NCI-H2029 treated with DMSO at 0.1 percent for 48 hours (cell line): ENCODE data around the gene SLK.
A peak's percentile ranks its signal among the peaks of the same experiment; 100 is the strongest.

Source experiments
- DNase-seq: peaks from one replicate; lab custom pipeline; 2025; lab: John Stamatoyannopoulos, UW

Gene SLK

GRCh38 chr10:103942866-103943265 lies 24.1 kb upstream of the SLK start:
- DNase-seq: no peak

DNA sequence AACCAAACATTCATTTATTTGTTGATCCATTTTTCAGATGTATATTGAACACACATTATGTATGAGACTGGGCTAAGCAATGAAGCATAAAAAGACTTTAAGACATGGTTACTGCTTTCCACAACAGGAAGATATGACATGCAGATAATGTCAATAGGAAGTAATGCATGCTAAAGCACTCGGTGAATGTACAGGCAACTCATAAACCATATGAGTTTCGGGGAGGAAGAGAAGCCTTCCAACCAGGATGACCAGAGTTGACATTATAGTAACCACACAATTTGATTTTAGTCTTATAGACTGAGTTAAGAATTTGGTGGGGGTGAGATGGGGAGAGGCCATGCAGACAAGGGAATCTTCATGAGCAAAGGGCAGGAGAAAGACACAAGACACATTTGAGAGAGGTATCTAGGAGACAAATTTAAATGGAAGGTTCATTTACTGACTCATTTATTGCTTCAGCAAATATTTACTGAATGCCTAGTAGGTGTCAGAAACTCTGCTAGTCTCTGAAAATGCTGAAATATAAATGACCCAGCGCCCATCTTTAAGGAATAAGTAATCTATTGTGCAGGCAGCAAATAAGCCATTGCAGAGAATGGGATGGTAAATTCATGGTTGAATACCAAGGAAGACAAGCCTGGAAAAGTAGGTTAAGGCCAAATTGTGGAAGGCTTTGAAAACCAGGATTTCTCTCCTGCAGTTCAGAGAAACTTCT lies 19.0 kb upstream of the SLK start:
- DNase-seq: no peak

- no peak for DNase-seq
Measured at GRCh38 chr10:103949728-103950127, 17.2 kb upstream of the SLK start.

DNA sequence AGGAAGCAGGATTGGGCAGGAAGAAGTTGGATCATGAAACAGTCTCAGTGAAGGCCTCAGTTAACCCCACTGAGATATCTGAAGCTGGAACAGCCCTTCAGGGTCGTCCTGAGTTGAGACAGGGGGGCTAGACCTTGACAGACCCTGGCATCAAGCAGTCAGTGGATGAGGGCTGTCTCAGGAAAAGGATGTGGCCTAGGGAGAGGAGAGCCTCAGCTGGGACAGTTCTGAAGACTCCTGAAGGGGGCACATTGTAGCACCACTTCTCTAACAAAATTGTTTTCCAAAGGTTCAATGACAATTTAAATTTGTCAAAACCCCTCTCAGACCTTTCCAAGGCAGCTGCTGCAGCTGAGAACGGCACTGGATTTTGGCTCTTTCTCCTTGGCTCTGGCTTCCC lies 15.8 kb upstream of the SLK start:
- no peak for DNase-seq

DNA sequence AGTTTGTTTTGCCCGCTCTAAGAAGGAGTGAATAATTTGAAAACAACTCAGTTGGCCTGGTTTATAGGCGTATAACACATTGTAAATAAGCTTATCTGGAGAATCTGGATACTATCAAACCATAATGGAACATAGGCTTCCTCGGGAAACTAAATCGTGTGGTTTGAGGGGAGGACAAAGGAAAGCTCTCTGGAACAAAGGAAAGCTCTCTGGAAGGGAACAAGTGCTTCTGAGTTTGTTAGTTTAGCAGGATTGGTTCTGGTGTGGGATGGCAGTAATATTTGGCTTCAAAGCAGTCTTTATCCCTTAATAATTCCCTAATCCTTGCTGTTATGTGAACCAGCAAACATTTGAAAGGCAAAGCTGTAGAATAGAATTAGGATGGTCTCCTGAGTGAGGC lies 15.0 kb upstream of the SLK start:
- DNase-seq: peak; percentile 13

DNA sequence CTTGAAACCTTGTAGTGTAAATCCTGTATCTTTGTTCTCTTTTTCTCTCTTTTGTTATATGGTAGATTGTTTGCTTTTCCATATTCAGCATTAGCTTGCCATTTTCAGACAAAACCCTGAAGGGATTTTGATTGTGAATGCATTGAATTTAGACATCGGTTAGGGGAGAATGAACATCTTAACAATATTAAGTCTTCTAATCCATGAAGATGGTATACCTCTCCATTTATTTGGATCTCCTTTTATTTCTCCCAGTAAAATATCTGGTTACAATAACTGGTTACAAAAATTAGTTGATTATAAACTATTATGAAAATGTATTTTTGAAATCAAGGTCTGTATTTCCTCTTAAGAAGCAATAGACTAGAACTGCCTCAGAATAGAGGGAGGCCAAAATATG lies 12.4 kb upstream of the SLK start:
- no peak for DNase-seq

DNA sequence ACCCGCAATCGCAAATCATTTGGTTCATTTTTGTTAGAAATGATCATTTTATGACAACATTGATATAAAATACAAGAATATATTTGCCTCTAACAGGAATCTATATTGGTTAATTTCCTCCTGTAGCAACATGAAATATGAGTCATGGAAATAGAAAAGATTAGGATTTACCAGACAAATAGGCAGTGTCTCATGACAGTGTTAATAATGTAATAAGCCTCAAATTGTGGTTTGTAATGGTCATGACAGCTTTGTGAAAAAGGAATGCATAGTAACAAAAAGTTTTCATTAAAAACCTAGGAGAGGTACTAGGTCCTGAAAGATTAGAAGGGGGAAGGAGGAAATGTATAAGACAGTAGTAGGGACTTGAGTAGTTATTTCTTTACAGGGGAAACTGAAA lies 7.9 kb upstream of the SLK start:
- no peak for DNase-seq

DNA sequence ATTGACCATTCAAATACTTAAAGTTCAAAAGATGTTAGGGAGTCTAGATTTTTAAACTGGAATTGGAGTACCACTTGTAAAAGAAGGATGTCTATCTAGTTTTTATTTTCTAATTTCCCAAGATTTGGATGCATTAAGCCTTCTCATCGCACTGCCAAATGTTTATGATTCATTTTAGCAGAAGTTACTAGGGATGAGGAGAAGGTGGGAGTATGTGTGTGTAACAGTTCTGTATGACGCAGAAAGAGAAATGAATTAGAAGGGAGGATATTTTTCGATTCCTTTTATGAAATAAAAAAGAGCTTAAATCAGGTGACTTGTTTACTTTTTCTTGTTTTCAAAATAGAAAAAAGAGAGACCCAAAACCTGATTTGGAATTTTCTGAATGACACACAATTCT lies 6.8 kb upstream of the SLK start:
- no peak for DNase-seq

GRCh38 chr10:103967448-103968071 lies 620 bp downstream of the SLK start:
- DNase-seq: no peak

DNA sequence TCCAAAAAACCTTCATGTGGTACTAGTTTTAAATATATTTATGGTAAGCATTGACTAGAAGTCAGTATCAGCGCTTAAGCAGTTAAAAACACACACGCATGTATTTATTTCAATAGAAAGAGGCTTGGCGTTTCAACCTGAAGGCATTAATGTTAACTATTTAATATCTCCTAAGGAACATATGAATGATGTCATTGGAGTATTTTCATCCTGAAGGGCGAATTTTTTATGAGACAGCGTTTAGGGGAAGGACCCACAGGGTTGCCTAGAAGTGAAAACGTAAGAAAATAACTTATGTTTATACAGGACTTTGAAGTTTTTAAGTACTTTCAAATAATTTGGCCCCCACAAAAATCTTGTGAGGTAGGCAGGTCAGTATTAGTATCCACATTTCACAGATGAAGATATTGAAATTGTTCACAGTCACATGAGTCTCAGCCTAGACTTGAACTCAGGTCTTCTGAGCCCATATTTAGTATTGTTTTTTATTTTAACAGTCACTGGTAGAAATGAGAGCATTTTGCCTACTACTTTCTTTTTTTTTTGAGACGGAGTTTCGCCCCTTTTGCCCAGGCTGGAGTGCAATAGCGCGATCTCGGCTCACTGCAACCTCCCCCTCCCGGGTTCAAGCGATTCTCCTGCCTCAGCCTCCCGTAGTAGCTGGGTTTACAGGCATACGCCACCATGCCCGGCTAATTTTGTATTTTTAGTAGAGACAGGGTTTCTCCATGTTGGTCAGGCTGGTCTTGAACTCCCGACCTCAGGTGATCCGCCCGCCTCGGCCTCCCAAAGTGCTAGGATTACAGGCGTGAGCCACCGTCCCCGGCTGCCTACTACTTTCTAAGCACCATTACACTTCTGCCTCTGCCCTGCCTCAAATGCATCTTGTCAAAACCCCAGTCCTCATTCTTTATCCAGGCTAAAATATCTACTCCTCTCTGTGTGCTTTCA lies 1.8 kb downstream of the SLK start:
- DNase-seq: no peak

- DNase-seq: no peak
Measured at GRCh38 chr10:103969436-103969835, 2.5 kb downstream of the SLK start.

DNA sequence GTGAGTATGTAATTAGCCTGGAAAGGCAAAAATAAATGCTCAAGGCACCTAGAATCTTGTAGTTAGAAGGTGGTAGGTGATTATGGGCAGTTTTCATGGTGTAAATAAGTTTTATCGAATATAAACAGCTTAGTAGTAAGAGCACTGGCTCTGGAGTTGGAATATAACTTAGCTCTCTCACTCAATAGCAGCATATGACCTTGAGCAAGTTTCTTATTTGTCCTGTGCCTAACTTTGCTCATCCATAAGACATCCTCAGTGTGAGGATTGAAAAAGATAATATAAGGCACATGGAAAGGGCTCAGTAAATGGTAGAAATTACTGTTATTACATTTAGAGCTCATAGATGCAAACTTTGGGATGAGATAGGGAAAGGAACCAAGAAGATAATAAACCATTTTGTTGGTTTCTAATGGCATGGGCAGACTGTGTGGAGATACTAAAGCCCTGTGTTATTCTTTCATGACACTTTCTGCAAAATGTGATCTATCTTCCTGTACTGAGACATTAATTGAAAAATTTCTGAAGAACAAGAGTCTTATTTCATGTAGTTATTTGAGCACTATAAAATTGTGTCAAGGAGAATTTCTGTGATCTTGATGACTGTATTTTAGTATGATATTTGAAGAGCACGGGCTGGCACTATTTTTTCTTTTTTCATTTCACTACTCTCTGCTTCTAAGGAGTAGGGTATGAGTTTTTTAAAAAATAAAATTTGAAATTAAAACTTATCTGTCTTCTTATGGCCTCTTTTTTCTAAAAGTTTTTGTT lies 3.1 kb downstream of the SLK start:
- DNase-seq: no peak

DNA sequence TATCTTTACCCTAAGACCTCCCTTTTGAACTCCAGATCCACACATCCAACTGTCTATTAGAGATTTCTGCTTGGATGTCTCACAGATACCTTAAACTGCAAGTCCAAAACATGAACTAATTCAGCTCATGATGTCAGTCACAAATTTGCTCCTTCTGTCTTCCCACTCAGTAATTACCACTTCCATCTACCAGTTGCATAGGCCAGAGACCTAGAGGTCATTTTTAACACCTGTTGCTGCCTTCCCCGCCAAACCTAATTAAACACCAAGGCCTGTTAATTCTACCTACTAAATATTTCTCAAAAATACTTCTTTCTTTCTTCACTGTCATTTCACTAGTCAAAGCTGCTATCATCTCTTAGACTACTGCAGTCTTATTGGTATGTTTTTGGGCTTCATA lies 8.2 kb downstream of the SLK start:
- DNase-seq: no peak

- no peak for DNase-seq
Measured at GRCh38 chr10:103977204-103977603, 10.3 kb downstream of the SLK start.

- DNase-seq: no peak
Measured at GRCh38 chr10:103979530-103979929, 12.6 kb downstream of the SLK start.

DNA sequence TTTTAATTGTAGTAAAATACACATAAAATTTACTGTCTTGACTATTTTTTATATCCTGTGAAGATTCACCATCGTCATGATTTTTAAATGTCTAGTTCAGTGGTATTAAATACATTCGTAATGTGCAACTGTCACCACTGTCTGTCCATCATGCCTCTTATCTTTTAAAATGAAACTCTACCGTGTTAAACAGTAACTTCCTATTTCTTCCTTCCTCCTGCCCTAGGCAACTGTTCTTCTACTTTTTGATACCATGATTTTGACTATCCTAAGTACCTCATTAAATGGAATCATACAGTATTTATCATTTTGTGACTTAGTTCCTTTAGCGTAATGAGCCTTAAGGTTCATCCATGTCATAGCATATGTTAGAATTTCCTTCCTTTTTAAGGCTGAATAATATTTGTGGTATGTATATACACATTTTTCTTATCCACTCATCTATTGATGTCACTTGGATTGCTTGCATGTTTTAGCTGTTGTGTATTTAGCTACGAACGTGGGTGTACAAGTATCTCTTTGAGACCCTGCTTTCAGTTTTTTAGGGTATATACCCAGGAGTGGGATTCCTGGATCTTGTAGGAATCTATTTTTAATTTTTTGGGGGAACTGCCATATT lies 13.5 kb downstream of the SLK start:
- no peak for DNase-seq

GRCh38 chr10:103982639-103983038 lies 15.7 kb downstream of the SLK start:
- no peak for DNase-seq

GRCh38 chr10:103983367-103983911 lies 16.5 kb downstream of the SLK start:
- DNase-seq: no peak

DNA sequence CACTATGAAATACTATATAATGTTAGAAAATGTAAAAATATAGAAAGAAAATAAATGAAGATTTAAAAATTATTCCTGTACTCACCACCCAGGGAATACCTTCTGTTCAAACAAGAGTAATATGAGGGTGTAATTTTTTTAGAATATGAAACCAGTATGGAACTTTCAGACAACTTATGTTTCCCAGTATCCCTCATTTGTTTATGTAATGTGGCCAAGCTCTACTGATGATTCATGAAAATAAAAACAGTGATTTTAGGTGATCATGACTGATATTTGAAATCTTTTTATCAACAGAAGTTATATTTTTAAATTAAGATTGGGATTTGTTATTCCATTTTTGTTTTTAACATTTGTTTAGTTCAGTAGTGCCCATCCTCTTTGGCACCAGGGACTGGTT lies 18.8 kb downstream of the SLK start:
- DNase-seq: no peak

DNA sequence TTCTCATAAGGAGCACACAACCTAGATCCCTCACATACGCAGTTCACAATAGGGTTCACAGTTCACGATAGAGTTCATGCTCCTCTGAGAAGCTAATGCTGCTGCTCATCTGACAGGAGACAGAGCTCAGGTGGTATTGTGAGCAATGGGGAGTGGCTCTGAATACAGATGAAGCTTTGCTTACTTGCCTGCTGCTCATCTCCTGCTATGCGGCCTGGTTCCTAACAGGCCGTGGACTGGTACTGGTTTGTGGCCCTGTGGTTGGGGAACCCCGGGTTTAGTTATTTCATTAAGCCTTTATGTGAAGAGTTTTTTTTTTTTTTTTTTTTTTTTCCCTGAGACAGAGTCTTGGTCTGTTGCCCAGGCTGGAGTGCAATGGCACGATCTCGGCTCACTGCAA lies 19.4 kb downstream of the SLK start:
- no peak for DNase-seq

GRCh38 chr10:103990121-103990520 lies 23.2 kb downstream of the SLK start:
- DNase-seq: no peak
